Calu3 (cell line): ENCODE results near the gene THY1. TPM values are rescaled to one million over a fixed set of nuclear protein-coding genes. Genes with fewer than 3 reads are reported as not detected.

Experiments
- BruUV-seq: library from RNA; stranded (reverse); fragments of 400-500 nt; replicated peaks from 2 replicates; lab custom pipeline; 2021; lab: Mats Ljungman, UMichigan
- CTCF ChIA-PET: fragments of 300-600 bp; sonication (Branson Sonifier 250); formaldehyde crosslinking; loops from one replicate; lab custom pipeline; 2022; ENCODE audit warnings: antibody characterized with exemption; lab: Charles Lee
- DNase-seq: peaks from one replicate; pipeline ENCODE4 v3.0.0; 2022
- H3K27ac Mint-ChIP-seq: one replicate; pipeline ENCODE4 v1.8.0; 2022; ENCODE audit warnings: mixed read lengths; ENCODE audit not compliant: unreplicated experiment
- H3K27me3 Mint-ChIP-seq: one replicate; pipeline ENCODE4 v1.8.0; 2022; ENCODE audit warnings: mixed read lengths; ENCODE audit not compliant: unreplicated experiment
- H3K36me3 Mint-ChIP-seq: one replicate; pipeline ENCODE4 v1.8.0; 2022; ENCODE audit warnings: mild to moderate bottlenecking, moderate library complexity, mixed read lengths; ENCODE audit not compliant: insufficient read depth, unreplicated experiment
- H3K4me1 Mint-ChIP-seq: one replicate; pipeline ENCODE4 v1.8.0; 2022; ENCODE audit warnings: mild to moderate bottlenecking, low read depth, mixed read lengths; ENCODE audit not compliant: unreplicated experiment
- H3K4me3 Mint-ChIP-seq: one replicate; pipeline ENCODE4 v1.8.0; 2022; ENCODE audit warnings: mild to moderate bottlenecking, low read depth, moderate library complexity, mixed read lengths; ENCODE audit not compliant: unreplicated experiment
- H3K9me3 Mint-ChIP-seq: one replicate; pipeline ENCODE4 v1.8.0; 2022; ENCODE audit warnings: low read depth, mixed read lengths; ENCODE audit not compliant: unreplicated experiment
- intact Hi-C: fragments of 100-400 bp; cut with micrococcal nuclease; formaldehyde crosslinking; loops from one replicate; pipeline ENCODE4 v1.10.0; 2022; ENCODE audit not compliant: unreplicated experiment
- total RNA-seq: library from RNA; stranded (reverse); gene quantifications from 2 replicates; pipeline ENCODE4 v1.2.3, GENCODE V29; 2022
- TF ChIP-seq, protein P1 (sequence below): fragments of 200-600 bp; IDR thresholded peaks from one replicate; pipeline ENCODE4 v1.8.0; 2022; ENCODE audit warnings: antibody characterized with exemption; ENCODE audit not compliant: unreplicated experiment

The THY1 gene
- total RNA-seq, 1 experiment from 2014 or later = not detected

DNA sequence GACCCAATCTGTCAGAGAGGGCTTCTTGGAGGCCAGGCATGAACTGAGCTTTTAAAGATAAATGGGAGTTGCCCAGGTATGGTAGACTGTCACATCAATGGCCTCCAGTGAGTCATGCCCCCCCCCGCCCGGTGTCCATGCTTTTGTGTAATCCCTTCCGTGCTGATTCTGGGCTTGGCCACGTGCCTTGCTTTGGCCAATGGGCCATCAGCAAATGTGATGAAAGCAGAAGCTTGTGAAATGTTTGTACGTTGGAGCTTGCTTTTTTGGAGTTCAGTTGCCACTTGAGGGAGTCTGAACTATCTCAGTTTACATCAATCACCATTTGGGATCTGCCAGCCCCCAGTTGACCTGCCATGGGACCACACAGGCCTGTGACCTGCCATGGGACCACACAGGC lies 4.3 kb upstream of the THY1 start:
- intact Hi-C loops = no loop called here
- no peaks in the 10 kb centered on the region for H3K9me3 Mint-ChIP-seq
- TF ChIP-seq, protein P1, sequence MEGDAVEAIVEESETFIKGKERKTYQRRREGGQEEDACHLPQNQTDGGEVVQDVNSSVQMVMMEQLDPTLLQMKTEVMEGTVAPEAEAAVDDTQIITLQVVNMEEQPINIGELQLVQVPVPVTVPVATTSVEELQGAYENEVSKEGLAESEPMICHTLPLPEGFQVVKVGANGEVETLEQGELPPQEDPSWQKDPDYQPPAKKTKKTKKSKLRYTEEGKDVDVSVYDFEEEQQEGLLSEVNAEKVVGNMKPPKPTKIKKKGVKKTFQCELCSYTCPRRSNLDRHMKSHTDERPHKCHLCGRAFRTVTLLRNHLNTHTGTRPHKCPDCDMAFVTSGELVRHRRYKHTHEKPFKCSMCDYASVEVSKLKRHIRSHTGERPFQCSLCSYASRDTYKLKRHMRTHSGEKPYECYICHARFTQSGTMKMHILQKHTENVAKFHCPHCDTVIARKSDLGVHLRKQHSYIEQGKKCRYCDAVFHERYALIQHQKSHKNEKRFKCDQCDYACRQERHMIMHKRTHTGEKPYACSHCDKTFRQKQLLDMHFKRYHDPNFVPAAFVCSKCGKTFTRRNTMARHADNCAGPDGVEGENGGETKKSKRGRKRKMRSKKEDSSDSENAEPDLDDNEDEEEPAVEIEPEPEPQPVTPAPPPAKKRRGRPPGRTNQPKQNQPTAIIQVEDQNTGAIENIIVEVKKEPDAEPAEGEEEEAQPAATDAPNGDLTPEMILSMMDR = no peak
- CTCF ChIA-PET = no interaction called here
- H3K27ac Mint-ChIP-seq = no peak overlapping the region
- H3K27me3 Mint-ChIP-seq = peaks cover 52% of the 10 kb centered on the region
- no TSS peak for BruUV-seq
- H3K36me3 Mint-ChIP-seq = no peaks in the 10 kb centered on the region
- no peak for DNase-seq
- no peaks in the 10 kb centered on the region for H3K4me1 Mint-ChIP-seq
- no peak overlapping the region for H3K4me3 Mint-ChIP-seq

DNA sequence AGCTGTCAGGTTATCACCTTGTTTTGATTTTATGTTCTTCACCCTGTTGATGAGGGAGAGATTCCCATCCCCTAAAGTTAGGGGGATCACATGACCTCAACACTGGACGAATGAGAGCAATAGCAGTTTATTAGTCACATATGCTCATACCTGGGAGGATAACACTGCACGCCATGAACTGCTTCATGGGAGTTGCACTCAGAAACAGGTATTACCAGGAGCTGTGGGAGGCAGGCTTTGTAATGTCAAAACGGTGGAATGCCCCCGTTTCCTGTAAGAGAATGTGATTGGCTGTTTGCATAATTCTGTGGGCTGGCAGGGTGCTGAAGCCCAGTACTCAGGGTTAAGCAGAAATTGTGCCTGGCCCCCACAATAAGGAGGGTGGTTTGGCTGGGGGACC lies 3.2 kb upstream of the THY1 start:
- DNase-seq = no peak
- H3K36me3 Mint-ChIP-seq = no peaks in the 10 kb centered on the region
- intact Hi-C loops = no loop called here
- H3K27ac Mint-ChIP-seq = no peak overlapping the region
- no TSS peak for BruUV-seq
- H3K4me3 Mint-ChIP-seq = no peak overlapping the region
- CTCF ChIA-PET = interaction anchor here (0.7 kb wide), 1 partner anchor 17 kb away, joined by 5 read pairs; no protein-coding TSS in a partner anchor
- H3K4me1 Mint-ChIP-seq = no peaks in the 10 kb centered on the region
- H3K27me3 Mint-ChIP-seq = peaks cover 50% of the 10 kb centered on the region
- TF ChIP-seq, protein P1 = no peak
- no peaks in the 10 kb centered on the region for H3K9me3 Mint-ChIP-seq

DNA sequence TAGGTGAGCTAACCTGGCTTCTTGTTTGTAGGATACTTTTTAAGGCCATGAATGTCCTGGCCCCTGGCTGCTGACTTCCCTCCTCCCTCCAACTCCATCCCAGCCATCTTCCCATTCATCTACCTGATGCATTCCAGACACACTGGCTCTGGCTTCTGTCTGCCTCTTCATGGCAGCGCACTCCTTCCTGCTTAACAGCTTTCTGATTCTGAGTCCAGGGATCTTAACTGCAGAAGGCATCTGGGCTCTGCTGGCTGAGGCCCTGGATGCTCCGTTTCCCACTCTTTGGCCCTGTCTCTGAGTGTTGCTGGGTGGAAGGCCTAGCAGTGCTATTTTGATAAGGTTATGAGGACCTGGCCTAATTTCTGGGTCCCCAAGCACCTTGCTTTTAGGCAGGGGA lies 1.8 kb upstream of the THY1 start:
- intact Hi-C loops = no loop called here
- H3K27me3 Mint-ChIP-seq = peaks cover 46% of the 10 kb centered on the region
- BruUV-seq = no TSS peak
- H3K27ac Mint-ChIP-seq = no peak overlapping the region
- TF ChIP-seq, protein P1 = no peak
- no peak for DNase-seq
- H3K36me3 Mint-ChIP-seq = no peaks in the 10 kb centered on the region
- CTCF ChIA-PET = no interaction called here
- H3K9me3 Mint-ChIP-seq = no peaks in the 10 kb centered on the region
- H3K4me3 Mint-ChIP-seq = no peak overlapping the region
- H3K4me1 Mint-ChIP-seq = no peaks in the 10 kb centered on the region

DNA sequence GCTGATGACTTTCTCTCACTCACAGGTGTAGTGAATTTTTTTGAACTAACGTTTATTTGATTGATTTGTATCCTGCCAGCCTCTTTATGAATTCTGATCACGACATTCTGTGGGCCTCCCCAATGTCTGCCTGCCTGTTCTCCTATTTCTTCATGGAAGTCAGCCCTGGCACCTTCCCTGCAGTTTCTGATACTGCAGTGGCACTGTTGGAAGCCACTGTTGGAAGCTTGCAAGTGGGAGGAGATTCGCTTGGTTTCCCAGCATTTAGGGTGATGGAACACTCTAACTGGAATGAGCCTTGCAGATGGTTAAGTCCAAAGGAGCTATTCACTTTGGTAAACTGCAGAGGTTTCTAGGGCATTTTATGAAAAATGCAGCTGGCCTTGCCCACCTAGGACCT lies 1.3 kb upstream of the THY1 start:
- DNase-seq = no peak
- Mint-ChIP-seq H3K27ac (no peak overlapping the region), H3K9me3 (no peaks in the 10 kb centered on the region), H3K4me3 (no peak overlapping the region), H3K4me1 (no peaks in the 10 kb centered on the region), H3K27me3 (peaks cover 46% of the 10 kb centered on the region), H3K36me3 (no peaks in the 10 kb centered on the region)
- TF ChIP-seq, protein P1 = no peak
- CTCF ChIA-PET = no interaction called here
- no TSS peak for BruUV-seq
- intact Hi-C loops = no loop called here
